ENCODE data around the gene DCBLD1.

Gene DCBLD1

GRCh38 chr6:117553142-117553541 lies 70.7 kb downstream of the DCBLD1 start:
- no peak for TF ChIP-seq CTCF (IDR thresholded peaks at IDR 0.05; ENCODE audit: insufficient read depth, missing control alignments)
- DNase-seq (ENCODE audit: insufficient read length, low spot score) (no peak), FAIRE-seq (no peak)

GRCh38 chr6:117555262-117555849 lies 72.9 kb downstream of the DCBLD1 start:
- no peak for FAIRE-seq
- no peak for DNase-seq (ENCODE audit: insufficient read length, low spot score)
- TF ChIP-seq CTCF (IDR thresholded peaks at IDR 0.05; ENCODE audit: insufficient read depth, missing control alignments): no peak

- DNase-seq (ENCODE audit: insufficient read length, low spot score): no peak
- FAIRE-seq: no peak
- peak; percentile 74 for TF ChIP-seq CTCF (IDR thresholded peaks at IDR 0.05; ENCODE audit: insufficient read depth, missing control alignments)
Measured at GRCh38 chr6:117555882-117556498, 73.5 kb downstream of the DCBLD1 start.

- TF ChIP-seq CTCF (IDR thresholded peaks at IDR 0.05; ENCODE audit: insufficient read depth, missing control alignments): no peak
- FAIRE-seq: no peak
- DNase-seq (ENCODE audit: insufficient read length, low spot score): no peak
Measured at GRCh38 chr6:117557951-117558350, 75.5 kb downstream of the DCBLD1 start.

GRCh38 chr6:117558818-117559217 lies 76.3 kb downstream of the DCBLD1 start:
- no peak for DNase-seq (ENCODE audit: insufficient read length, low spot score)
- FAIRE-seq: no peak
- TF ChIP-seq CTCF (IDR thresholded peaks at IDR 0.05; ENCODE audit: insufficient read depth, missing control alignments): no peak

GRCh38 chr6:117559299-117559698 lies 76.8 kb downstream of the DCBLD1 start:
- FAIRE-seq (no peak), DNase-seq (ENCODE audit: insufficient read length, low spot score) (no peak)
- TF ChIP-seq CTCF (IDR thresholded peaks at IDR 0.05; ENCODE audit: insufficient read depth, missing control alignments): no peak

GRCh38 chr6:117561128-117561527 lies 78.7 kb downstream of the DCBLD1 start:
- TF ChIP-seq CTCF (IDR thresholded peaks at IDR 0.05; ENCODE audit: insufficient read depth, missing control alignments): no peak
- FAIRE-seq (no peak), DNase-seq (ENCODE audit: insufficient read length, low spot score) (no peak)

Data from D721Med (cell line).